Psoas muscle (tissue), 8 donors: Measurements from ENCODE around the gene CCSAP. TPM values are rescaled to one million over a fixed set of nuclear protein-coding genes. Genes with fewer than 3 reads are reported as not detected.

Source experiments
- ATAC-seq, 4 donors: fragments of 200-7000 bp; cut with Tn5 transposase; one replicate each; pipeline ENCODE4 v1.9.1; 2020; ENCODE audit warnings: moderate library complexity in 3 of 4, mild to moderate bottlenecking in 2 of 4
- DNase-seq, 2 donors: peaks; one replicate each; pipeline ENCODE4 v3.0.0-alpha.2; 2020
- H3K27ac ChIP-seq: fragments of 200-600 bp; one replicate; pipeline ENCODE4 v1.8.0; 2022
- H3K27me3 ChIP-seq, 3 donors: fragments of 200-600 bp in 1 of 3; one replicate each; pipeline versions ENCODE4 v1.6.1 to v1.8.0; 2013 to 2022; ENCODE audit warnings: low read length in 2 of 3, mild to moderate bottlenecking in 2 of 3, moderate library complexity in 1 of 3; ENCODE audit not compliant: insufficient read depth in 3 of 3
- H3K36me3 ChIP-seq, 2 donors: fragments of 200-600 bp in 1 of 2; one replicate each; pipeline versions ENCODE4 v1.6.1 to v1.8.0; 2013 to 2022; ENCODE audit warnings: low read depth in 1 of 2, mild to moderate bottlenecking in 1 of 2, moderate library complexity in 1 of 2; ENCODE audit not compliant: insufficient read depth in 1 of 2
- H3K4me1 ChIP-seq: fragments of 200-600 bp; one replicate; pipeline ENCODE4 v1.8.0; 2022
- H3K4me3 ChIP-seq: fragments of 200-600 bp; one replicate; pipeline ENCODE4 v1.8.0; 2022; ENCODE audit warnings: mild to moderate bottlenecking
- H3K9me3 ChIP-seq: fragments of 200-600 bp; one replicate; pipeline ENCODE4 v1.8.0; 2022
- WGBS, 3 donors: extraction: QIAGEN DNeasy Blood & Tissue Kit; methylation state at CpG; one replicate each; pipeline versions ENCODE4 v1.1.6 to v1.1.7; 2013; 5-methylcytosine and 5-hydroxymethylcytosine counted together
- intact Hi-C, 2 donors: fragments of 100-400 bp; cut with DNase I; formaldehyde crosslinking; loops; one replicate each; pipeline versions ENCODE4 v1.11.0 to v1.14.2; 2022
- polyA plus RNA-seq, 3 donors: library from polyadenylated mRNA; stranded (reverse); fragments of 200-250 nt; gene quantifications; one replicate each; pipeline ENCODE4 v1.2.3, GENCODE V29; 2013
- total RNA-seq, 4 donors: library from RNA; stranded (reverse); fragmentation: NEBNext Ultra II Directional in 2 of 4; extraction: Animal tissue kit (Norgen Biotek cat#: 25700) in 2 of 4; gene quantifications; one replicate each; pipeline versions ENCODE4 v1.2.1 to v1.2.4, GENCODE V29; 2021 to 2023
- TF ChIP-seq, protein P1 (sequence below): fragments of 200-600 bp; IDR thresholded peaks from one replicate; pipeline ENCODE4 v1.8.0; 2022; ENCODE audit warnings: antibody characterized with exemption
- donor health status: healthy with polysubstance abuse.
- donor health status: DM: no; HTN: no; CAD: no; lungs with moderate emphysema.
- donor health status: Bipolar disorder and iron deficiency.
- donor health status: healthy.
- donor health status: DM: yes; HTN: yes; CAD: no.
- donor health status: DM: no; HTN: no; CAD: no.
- donor health status: DM: no; HTN: no; CAD: no.
- donor health status: DM: yes; HTN: yes; CAD: no.

The CCSAP gene
- total and polyA plus RNA-seq, 7 donors: 0.53 to 2.2 (median 1.2) TPM

- Histone ChIP-seq H3K9me3 (no peaks in the 10 kb centered on the region), H3K27me3 (no peaks in the 10 kb centered on the region), H3K36me3 (no peaks in the 10 kb centered on the region), H3K4me3 (no peak overlapping the region), H3K27ac (peak overlapping the region; percentile 84), H3K4me1 (peaks cover 18% of the 10 kb centered on the region)
- intact Hi-C loops: no loop called here
- TF ChIP-seq, protein P1, sequence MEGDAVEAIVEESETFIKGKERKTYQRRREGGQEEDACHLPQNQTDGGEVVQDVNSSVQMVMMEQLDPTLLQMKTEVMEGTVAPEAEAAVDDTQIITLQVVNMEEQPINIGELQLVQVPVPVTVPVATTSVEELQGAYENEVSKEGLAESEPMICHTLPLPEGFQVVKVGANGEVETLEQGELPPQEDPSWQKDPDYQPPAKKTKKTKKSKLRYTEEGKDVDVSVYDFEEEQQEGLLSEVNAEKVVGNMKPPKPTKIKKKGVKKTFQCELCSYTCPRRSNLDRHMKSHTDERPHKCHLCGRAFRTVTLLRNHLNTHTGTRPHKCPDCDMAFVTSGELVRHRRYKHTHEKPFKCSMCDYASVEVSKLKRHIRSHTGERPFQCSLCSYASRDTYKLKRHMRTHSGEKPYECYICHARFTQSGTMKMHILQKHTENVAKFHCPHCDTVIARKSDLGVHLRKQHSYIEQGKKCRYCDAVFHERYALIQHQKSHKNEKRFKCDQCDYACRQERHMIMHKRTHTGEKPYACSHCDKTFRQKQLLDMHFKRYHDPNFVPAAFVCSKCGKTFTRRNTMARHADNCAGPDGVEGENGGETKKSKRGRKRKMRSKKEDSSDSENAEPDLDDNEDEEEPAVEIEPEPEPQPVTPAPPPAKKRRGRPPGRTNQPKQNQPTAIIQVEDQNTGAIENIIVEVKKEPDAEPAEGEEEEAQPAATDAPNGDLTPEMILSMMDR: no peak
- DNase-seq: no peak
- 21 to 38% (median 26%) methylated on average over 2 of the region's 2 CpGs for WGBS, 3 donors
- ATAC-seq: peak; percentile 26 to 69 (median 46)
These were observed 25.5 kb upstream of the CCSAP start for GRCh38 chr1:229368347-229368746.

GRCh38 chr1:229365569-229365968 lies 22.7 kb upstream of the CCSAP start:
- no peak for DNase-seq
- no peak for ATAC-seq
- H3K4me1 ChIP-seq: peaks cover 18% of the 10 kb centered on the region
- intact Hi-C loops: no loop called here
- H3K9me3 ChIP-seq: no peaks in the 10 kb centered on the region
- TF ChIP-seq, protein P1: no peak
- no peak overlapping the region for H3K4me3 ChIP-seq
- peaks cover 0 to under 1% (median 0%) of the 10 kb centered on the region in 3 donors for H3K27me3 ChIP-seq
- WGBS, 3 donors: 43 to 52% (median 51%) methylated on average over 2 of the region's 2 CpGs
- H3K27ac ChIP-seq: no peak overlapping the region
- H3K36me3 ChIP-seq: no peaks in the 10 kb centered on the region

- no peak overlapping the region for H3K4me3 ChIP-seq
- TF ChIP-seq, protein P1: no peak
- ATAC-seq (no peak), DNase-seq (no peak)
- WGBS, 3 donors: 45 to 61% (median 52%) methylated on average over 12 of the region's 12 CpGs
- peaks cover 11% of the 10 kb centered on the region for H3K4me1 ChIP-seq
- H3K27me3 ChIP-seq: peaks cover 0 to 2% (median 0%) of the 10 kb centered on the region in 3 donors
- H3K36me3 ChIP-seq: no peaks in the 10 kb centered on the region
- intact Hi-C loops: no loop called here
- no peak overlapping the region for H3K27ac ChIP-seq
- no peaks in the 10 kb centered on the region for H3K9me3 ChIP-seq
These were observed 21.6 kb upstream of the CCSAP start for GRCh38 chr1:229364207-229365065.

DNA sequence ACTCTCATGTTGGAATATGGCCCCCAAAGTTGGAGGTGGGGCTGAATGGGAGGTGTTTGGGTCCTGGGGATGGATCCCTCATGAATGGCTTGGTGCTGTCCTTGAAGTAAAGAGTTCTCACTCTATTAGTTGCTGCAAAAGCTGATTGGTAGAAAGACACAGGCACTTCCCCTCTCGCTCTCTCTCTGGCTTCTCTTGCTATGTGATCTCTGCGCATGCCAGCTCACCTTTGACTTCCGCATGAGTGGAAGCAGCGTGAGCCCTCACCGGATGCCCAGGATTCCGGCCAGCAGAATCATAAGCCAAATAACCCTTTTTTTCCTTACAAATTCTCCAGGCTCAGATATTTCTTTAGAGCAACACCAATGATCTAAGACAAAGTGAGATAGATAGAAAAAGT lies 20.9 kb upstream of the CCSAP start:
- DNase-seq (no peak), ATAC-seq (no peak)
- Histone ChIP-seq H3K4me1 (peaks cover 9% of the 10 kb centered on the region), H3K27ac (no peak overlapping the region), H3K4me3 (no peak overlapping the region), H3K27me3 (peaks cover 0 to 2% (median 0%) of the 10 kb centered on the region in 3 donors), H3K9me3 (no peaks in the 10 kb centered on the region), H3K36me3 (no peaks in the 10 kb centered on the region)
- TF ChIP-seq, protein P1: no peak
- intact Hi-C loops: no loop called here
- 51 to 66% (median 59%) methylated on average over 6 of the region's 6 CpGs for WGBS, 3 donors
